ENCODE results near the gene SLC52A3. TPM values are rescaled to one million over a fixed set of nuclear protein-coding genes. Genes with fewer than 3 reads are reported as not detected.

The SLC52A3 gene
- total and polyA plus RNA-seq, 9 of the 15 experiments (the other 6 are each of a cell fraction or from before 2014, with no cell fraction given), result 0.06 to 0.60 (median 0.11) TPM

DNA sequence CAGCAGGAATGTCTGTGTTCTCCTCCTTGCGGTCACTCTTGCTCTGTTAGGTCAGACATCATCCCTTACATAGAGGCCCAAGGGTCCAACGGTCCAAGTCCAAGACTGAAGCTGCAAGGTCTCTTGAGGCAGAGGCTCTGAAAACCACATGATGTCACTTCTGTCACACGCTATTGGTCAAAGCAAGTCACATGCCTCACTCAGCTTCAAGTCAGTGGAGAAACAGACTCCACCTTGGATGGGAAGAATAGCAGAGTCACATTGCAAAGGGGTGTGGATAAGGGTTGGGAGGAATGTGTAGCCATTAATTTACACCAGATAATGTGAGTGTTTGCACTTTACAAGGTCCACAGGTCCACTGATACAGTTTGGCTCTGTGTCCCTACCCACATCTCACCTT lies 17.5 kb downstream of the SLC52A3 start (continued):
- peak; percentile 59; the same call in 1 of the 2 replicates for TF ChIP-seq CTBP1 (IDR thresholded peaks at IDR 0.05; ENCODE audit: borderline replicate concordance)
- no peak for TF ChIP-seq HLTF (IDR thresholded peaks at IDR 0.05)
- peak; percentile 72 for TF ChIP-seq FOS (IDR thresholded peaks at IDR 0.05; ENCODE audit: extremely low read depth, insufficient read length)
- TF ChIP-seq, protein P1, sequence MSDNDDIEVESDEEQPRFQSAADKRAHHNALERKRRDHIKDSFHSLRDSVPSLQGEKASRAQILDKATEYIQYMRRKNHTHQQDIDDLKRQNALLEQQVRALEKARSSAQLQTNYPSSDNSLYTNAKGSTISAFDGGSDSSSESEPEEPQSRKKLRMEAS (CRISPR knock-in tag; IDR thresholded peaks at IDR 0.05), result peak; percentile 14; the same call in 1 of the 2 replicates
- TF ChIP-seq RAD51 (IDR thresholded peaks at IDR 0.05; ENCODE audit: borderline replicate concordance, low read depth), result peak; percentile 93
- peak; percentile 98 for TF ChIP-seq USF1 (CRISPR knock-in tag; IDR thresholded peaks at IDR 0.05)
- TF ChIP-seq JUND (IDR thresholded peaks at IDR 0.05; ENCODE audit: borderline replicate concordance, low read depth, low read length), result peak; percentile 82
- TF ChIP-seq JUND (tag; IDR thresholded peaks at IDR 0.05; ENCODE audit: borderline replicate concordance, low read depth, low read length), result peak; percentile 80; the same call in 2 of the 3 replicates
- TF ChIP-seq ZBTB7A (IDR thresholded peaks at IDR 0.05; ENCODE audit: borderline replicate concordance, control insufficient read depth, low read depth, low read length), result no peak
- TF ChIP-seq NFE2 (IDR thresholded peaks at IDR 0.05; ENCODE audit: low read depth), result peak; percentile 45
- peak; percentile 13; the same call in 1 of the 2 replicates for TF ChIP-seq L3MBTL2 (IDR thresholded peaks at IDR 0.05)
- peak in 1 of 3 experiments; percentile 12 for TF ChIP-seq YY1 (IDR thresholded peaks at IDR 0.05; ENCODE audit: borderline replicate concordance in 1 of 3, control insufficient read depth in 1 of 3, extremely low read depth in 1 of 3, insufficient read depth in 3 of 3, insufficient read length in 1 of 3, insufficient replicate concordance in 2 of 3, low read depth in 1 of 3, low read length in 2 of 3)
- no peak for TF ChIP-seq MITF (IDR thresholded peaks at IDR 0.05)
- no peak for TF ChIP-seq ZZZ3 (IDR thresholded peaks at IDR 0.05)
- no peak for TF ChIP-seq ZNF696 (CRISPR knock-in tag; conservative IDR thresholded peaks at IDR 0.05)
- no peak for TF ChIP-seq OTX1 (CRISPR knock-in tag; IDR thresholded peaks at IDR 0.05)
- TF ChIP-seq JUN (IDR thresholded peaks at IDR 0.05; ENCODE audit: borderline replicate concordance, low read depth, low read length), result peak; percentile 48; the same call in 1 of the 2 replicates
- TF ChIP-seq JUN (CRISPR knock-in tag; IDR thresholded peaks at IDR 0.05; ENCODE audit: borderline replicate concordance), result no peak
- TF ChIP-seq, protein P2, sequence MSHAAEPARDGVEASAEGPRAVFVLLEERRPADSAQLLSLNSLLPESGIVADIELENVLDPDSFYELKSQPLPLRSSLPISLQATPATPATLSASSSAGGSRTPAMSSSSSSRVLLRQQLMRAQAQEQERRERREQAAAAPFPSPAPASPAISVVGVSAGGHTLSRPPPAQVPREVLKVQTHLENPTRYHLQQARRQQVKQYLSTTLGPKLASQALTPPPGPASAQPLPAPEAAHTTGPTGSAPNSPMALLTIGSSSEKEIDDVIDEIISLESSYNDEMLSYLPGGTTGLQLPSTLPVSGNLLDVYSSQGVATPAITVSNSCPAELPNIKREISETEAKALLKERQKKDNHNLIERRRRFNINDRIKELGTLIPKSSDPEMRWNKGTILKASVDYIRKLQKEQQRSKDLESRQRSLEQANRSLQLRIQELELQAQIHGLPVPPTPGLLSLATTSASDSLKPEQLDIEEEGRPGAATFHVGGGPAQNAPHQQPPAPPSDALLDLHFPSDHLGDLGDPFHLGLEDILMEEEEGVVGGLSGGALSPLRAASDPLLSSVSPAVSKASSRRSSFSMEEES (CRISPR knock-in tag; IDR thresholded peaks at IDR 0.05), result peak; percentile 34; the same call in 1 of the 2 replicates
- no peak for TF ChIP-seq DACH1 (IDR thresholded peaks at IDR 0.05; ENCODE audit: partially characterized antibody)
- peak; percentile 42; the same call in 1 of the 2 replicates for TF ChIP-seq CBFA2T2 (conservative IDR thresholded peaks at IDR 0.05)
- peak; percentile 34 for TF ChIP-seq PRDM10 (IDR thresholded peaks at IDR 0.05; ENCODE audit: partially characterized antibody)

Measured in K562 (cell line).